HG02678 (cell line): ENCODE measurements around the gene CREB5.
"Not testable (repeated sequence)": the region's sequence is repeated elsewhere in the genome, so short reads cannot be mapped to it uniquely, and the experiment has no call there.

Experiments
- ATAC-seq: cut with Tn5 transposase; IDR thresholded peaks from one replicate; pipeline ENCODE4 v1.9.1; 2021; ENCODE audit warnings: mild to moderate bottlenecking, moderate library complexity; ENCODE audit not compliant: unreplicated experiment

The CREB5 gene

DNA sequence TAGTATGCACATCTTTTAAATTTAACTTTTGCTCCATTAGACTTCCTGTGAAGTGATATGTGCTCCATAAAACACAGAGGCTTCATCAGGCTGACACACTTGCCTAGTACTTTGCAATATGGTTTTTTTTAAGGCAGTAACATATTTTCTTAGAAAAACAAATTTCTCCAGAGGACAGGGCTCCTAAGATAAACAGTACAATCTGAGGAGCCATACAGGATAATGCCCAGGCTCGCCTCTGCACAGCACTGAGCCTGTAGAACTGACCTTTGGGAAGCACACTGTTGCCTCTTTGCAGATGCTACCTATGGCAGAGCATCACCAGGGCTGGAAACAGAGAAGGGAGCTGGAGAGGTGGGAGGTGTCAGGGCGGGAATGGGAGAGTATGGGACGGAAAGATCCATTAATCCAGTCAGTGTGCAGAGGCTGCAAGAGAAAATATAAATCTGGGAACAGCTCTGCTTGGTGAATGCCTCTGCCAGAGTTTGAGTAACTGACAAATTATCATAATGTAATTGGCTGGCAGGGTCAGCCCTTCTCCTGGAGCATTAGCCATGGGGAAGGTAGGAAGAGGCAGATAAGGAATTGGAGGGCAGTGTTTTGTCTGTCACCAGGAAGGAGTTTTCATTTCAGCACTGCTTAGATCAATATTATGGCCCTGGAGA, 132.3 kb downstream of the CREB5 start:
- no peak for ATAC-seq

DNA sequence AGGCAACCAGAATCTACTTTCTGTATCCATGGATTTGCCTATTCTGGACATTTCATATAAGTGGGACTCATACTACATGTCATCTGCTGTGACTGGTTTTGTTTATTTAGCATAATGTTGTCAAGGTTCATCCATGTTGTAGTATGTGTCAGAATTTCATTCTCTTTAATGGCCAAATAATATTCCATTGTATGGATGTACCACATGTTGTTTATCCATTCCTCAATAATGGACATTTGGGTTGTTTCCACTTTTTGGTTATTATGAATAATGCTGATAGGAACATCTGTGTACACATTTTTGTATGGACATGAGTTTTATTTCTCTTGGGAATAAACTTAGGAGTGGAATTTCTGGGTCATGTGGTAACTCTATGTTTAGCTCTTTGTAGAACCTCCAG, 133.7 kb downstream of the CREB5 start:
- ATAC-seq: no peak

DNA sequence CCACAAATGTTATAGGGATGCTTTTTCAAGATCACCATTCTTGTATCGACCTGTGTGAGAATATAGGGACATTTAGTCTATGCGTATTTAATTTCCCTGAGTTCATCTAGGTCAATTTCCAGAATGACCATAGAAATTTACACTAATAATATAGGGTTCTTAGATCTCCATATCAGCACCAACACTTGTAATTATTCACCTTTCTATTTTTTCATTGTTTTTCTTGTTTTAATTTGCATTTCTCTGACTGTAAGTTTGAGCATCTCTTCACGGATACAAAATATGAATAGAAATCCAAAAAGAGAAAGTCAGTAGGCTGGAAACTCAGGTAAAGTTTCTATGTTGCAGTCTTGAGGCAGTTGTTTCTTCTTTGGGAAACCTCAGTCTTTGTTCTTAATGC, 134.8 kb downstream of the CREB5 start:
- no peak for ATAC-seq

DNA sequence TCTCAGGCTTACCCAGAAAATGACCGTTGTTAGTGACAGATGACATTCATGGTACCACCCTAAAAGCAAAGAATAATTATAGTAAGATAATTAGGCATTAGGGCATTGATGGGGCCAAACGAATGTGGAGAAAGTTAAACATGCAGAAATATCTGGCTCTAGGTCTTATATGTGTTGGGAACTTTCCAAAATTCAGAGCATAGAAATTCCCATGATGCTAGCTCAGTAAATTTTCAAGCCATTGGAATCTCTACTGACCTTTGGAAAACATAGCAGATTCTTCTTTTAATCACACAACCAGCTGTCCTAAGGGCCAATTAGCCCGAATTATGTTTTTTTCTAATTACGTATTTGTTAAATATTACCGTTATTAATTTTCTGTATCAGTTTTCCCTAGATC, 136.1 kb downstream of the CREB5 start:
- no peak for ATAC-seq

DNA sequence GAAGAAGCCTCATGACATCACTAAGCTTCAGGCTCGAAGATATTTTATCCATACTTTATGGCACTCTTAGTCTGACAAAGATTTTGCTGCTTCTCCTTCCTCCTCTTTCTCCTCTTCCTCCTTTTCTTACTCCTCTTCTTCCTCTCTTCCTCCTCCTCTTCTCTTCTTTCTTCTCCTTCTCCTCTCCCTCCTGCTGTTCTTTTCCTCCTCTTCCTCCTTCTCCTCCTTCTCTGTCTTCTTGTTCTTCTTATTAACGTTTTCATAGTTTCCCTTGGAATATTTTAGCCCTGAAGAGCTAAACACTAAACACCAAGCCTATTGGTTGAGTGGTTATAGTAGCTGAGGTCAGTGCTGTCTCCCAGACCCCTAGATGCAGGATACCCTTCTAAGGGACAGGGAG, 137.7 kb downstream of the CREB5 start:
- ATAC-seq: no peak

DNA sequence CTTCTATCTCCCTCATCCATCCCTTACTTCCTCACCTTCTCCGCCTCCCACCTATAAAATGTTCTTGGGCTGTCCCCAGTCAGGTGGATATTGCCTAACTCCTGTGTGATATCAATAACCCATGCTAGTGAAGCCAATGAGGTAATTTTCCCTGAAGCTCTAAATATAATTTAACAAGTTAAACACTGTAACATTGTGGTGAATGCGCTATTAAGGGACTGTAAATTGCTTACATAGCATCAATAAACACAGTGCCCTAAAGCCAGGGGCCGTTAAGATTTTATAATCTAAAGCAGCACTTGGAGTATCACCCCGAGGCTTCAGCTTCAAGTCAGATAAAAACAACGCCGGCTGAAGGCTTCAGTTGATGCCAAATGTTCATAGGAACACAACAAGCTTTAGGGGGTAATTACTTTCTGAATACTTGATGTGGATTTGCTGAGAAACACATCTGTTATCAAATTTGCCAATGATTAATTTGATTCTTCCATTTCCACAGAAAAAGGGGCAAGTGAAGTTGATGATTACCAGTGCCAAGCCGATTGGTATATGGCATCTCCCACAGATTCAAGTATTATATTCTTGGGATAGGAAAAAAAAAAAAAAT, 138.4 kb downstream of the CREB5 start:
- ATAC-seq: no peak

DNA sequence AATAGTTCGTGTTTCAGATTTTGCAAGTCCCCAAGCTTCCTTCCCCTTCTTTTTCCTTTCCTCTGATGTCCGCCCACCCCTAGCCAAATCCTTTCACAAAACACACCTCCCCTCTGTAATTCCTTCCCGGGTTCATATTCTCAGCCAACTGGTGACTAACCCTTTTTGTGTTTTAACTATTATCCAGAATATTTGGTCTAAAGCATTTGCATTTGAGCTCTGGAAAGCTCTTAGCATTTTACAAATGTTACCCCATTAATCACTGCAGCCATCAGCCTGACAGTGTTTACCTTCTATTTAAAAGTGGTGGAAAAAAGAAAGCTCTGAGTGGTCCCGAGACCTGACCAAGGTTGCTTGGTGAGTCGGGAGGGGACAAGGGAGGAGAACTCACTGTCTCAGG, 139.0 kb downstream of the CREB5 start:
- ATAC-seq: no peak

DNA sequence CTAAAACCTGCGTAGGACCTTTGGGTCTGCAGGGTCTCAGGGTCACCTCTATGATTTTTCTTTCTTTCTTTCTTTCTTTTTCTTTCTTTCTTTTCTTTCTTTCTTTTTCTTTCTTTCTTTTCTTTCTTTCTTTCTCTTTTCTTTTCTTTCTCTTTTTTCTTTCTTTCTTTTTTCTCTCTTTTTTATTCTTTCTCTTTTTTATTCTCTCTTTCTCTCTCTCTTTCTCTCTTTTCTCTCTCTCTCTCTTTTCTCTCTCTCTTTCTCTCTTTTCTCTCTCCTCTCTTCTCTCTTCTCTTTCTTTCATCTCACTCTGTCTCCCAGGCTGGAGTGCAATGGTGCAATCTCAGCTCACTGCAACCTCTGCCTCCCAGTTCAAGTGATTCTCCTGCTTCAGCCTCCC, 139.4 kb downstream of the CREB5 start:
- ATAC-seq: not testable (repeated sequence)

DNA sequence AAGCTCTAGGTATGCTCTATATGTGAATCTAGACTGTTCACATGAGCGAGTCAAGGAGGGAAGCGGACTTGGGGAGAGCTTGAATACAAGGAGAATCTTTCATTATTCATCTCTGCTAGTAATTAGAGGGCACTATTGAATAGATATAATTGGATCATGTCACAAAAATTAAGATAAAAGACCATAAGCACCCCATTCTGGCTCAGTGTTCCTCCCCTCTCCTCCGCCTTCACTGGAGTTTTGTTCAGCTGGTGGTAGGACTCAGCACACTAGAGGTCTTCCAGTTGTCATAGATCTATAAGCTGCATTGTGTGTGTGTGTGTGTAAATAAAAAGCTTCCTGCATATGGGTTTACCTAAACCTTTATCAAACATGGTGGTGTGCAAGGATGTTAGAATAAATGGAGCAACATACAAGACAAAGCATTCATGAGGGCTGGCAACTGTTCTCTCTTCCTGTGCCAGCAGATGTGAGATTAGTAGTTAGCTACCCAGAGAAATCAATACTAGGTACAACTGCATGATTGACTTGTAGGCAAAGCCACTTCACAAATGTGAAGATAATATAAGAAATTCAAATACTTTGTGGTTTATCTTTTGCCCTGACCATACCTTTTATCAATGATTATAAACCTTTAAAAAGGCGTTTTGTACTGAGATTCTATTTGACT, 142.6 kb downstream of the CREB5 start:
- no peak for ATAC-seq

DNA sequence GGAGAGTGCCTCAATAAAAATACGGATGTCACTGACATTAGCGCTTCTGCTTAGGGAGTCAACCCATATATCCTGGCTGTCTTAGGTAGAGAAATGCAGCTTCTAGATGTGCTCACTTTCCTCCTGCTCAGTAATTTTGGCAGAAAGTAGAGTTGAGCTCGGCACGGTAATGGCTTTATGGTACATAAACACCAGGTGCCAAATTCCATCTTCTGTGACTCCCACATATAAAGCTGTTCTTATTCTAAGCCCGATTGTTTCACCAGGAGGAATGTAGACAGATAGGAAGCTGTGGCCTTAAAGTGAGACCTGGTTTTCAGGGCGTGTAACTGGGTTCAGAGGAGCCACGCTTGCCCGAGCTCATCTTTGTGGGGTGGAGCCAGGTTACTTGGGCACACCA, 143.7 kb downstream of the CREB5 start:
- no peak for ATAC-seq

DNA sequence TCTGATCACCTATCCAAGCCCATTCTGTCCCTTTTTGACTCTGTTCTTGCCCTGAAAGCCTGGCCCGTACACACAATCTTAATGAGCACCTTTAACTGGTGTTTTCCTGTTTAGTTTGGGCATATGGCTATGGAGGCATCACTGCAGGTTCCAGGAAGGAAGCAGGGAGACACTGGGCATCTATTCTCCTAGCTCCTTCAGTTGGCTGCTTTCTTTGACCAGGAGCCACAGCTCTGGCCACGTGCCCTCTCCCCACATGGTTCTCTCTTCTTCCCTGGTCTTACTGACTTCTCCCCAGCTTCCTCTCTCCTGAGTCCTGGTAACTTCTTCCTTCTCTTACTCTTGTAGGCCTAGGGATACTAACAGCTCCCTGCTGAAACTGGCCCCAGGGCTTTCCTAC, 144.4 kb downstream of the CREB5 start:
- no peak for ATAC-seq

DNA sequence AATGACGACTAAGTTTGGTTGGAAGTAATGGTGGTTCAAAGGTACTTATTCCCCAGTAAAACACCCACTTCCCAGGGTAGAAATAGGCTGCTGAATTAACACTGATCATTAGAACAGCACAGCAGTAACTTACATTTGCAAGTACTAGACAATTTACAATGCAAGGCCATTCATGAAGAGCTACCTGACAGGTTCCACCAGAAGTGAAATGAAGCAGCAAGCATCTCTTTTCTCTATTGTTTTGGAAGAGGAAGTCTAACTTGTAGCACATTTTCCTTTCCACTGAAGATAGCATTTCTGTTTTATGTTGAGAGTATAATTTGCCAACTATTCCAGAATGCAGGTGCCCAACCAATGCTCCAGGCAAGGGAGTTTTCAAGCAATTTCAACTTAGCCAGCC, 145.9 kb downstream of the CREB5 start:
- ATAC-seq: no peak

DNA sequence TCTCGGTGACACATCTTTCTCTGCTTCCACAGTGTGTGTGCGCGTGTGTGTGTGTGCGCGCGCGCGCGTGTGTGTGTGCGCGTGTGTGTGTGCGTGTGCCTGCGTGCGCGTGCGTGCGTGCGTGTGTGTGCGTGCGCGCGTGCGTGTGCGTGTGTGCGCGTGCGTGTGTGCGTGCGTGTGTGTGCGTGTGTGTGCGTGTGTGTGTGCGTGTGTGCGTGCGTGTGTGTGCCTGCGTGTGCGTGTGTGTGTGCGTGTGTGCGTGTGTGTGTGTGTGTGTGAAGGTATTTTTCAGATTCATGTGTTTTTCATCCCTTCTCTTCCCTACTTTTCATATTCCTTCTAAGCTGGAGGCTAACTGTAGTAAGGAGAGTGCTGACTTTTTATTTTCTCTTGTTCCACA, 148.4 kb downstream of the CREB5 start:
- no peak for ATAC-seq

DNA sequence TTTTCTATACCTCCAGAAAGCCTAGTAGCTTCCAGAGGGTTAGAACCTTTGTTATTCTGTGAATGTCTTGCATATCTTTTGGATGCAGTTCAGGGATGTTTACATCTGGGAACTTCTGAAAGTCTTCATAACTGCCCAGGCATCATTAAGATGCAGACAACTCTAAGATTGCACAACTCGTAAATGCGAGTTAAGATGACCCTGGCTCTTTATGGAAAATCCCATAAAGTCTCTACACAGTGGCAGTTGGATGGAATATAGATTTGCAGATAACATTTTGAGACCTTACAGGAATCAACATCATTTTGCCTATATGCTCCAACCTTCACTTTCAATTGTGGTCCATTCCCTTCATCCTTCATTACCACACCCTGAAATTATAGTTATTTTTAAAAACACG, 151.7 kb downstream of the CREB5 start:
- ATAC-seq: no peak

DNA sequence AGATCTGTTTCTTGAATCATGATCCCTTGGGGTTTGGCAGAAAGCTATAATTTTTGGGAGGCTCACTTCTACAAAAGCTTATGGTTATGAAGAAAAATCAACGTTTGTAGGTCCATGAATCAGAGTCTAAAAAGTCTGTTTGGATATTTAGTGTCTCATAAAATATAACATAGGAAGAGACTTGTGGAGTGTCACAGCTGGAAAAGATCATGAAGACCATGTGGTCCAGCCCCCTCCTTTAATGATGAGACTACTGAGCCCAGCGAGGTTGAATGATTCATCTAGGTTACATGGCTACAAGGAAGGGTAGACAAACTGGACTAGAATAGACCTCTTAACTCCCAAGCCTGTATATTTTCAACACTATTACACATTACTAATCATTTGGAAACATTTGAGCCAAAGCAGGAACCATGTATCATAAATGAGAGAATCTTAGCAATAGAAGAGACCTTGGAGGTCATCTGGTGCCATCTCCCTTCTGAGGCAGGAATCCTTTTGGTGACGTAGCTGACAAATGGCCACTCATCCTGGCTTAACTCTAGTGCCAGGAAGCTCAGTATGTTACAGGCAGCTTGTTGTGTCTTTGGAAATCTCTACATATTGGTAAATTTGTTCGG, 152.5 kb downstream of the CREB5 start:
- no peak for ATAC-seq

DNA sequence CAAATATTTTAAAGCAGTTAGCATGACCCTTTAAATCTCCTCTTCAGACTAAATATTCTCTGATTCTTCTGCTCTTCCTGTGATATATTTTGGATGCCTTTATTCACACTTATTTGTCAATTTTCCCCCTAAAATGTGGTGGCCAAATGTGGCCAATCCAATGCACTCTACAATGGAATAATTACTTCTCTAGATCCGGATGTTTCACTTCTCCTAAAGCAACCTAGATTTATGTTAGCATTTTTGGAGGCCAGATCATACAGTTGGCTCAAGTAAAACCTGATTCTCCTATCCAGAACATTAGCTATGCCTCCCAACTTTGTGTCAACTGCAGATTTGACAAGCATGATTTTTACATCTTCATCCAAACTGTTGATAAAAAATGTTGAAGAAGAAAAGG, 153.7 kb downstream of the CREB5 start:
- no peak for ATAC-seq

DNA sequence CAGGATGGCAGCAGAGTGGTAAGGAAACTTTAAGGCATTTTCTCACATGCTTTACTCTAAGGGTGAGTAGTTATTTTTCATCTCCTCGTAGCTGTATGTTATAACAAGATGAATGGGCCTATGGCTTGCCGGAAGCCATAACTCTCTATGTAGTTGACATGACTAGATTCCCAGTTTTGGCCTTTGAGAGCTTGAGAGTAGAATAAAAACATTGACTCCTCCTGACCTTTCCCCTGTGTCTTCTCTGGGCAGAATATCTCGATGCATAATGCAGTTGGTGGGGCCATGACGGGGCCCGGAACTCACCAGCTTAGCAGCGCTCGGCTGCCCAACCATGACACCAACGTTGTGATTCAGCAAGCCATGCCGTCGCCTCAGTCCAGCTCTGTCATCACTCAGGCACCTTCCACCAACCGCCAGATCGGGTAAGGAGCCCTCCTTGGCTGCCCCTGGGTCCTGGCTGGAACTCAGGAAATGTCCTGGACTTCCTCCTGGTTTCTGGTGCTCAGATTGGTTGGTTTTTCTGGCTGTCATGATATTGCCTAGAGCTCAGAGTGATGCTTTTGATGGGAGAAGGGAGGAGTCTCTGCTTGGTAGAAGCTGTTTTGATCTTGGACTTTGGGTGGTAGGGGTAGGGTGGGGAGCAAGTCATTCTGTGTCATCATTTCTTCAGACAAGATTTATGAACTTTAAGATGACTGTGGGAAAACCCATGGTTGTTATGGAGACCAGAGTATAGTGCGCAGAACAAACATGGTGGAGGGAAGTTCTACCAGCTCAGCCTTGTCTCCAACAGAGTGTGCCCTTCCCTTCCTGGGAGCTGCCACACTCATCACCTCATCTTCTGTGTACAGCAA, 158.0 kb downstream of the CREB5 start:
- ATAC-seq: peak; percentile 71

DNA sequence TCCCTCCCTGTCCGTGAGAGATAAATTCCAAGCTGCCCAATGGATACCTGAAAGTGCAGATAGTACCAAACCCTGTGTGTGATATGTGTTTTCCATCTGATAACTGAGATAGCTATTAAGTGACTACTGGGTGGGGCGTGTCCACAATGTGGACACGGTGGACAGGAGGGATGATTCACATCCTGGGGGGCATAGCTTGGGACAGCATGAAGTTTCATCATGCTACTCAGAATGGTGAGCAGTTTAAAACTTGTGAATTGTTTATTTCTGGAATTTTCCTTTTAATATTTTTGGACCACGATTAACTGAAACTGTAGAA, 158.6 kb downstream of the CREB5 start:
- no peak for ATAC-seq

DNA sequence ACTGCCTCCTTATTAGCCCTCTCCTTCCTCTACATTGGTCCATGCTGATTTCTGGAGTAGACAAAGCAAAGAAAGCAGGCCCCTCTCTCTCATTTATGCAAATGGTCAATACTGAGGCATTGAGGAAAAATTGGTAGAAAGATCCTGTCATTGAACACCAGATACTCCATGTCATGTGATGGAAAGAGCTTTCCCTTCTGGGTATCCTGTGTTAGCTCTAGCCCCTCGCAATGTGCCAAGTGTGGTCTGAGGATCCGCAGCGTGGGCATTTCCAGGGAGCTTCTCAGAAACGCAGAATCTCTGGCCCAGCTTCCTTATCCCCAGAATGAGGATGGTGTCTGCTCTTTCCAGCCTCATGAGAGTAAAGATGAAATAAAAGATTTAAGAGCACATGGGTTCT, 159.1 kb downstream of the CREB5 start:
- no peak for ATAC-seq

DNA sequence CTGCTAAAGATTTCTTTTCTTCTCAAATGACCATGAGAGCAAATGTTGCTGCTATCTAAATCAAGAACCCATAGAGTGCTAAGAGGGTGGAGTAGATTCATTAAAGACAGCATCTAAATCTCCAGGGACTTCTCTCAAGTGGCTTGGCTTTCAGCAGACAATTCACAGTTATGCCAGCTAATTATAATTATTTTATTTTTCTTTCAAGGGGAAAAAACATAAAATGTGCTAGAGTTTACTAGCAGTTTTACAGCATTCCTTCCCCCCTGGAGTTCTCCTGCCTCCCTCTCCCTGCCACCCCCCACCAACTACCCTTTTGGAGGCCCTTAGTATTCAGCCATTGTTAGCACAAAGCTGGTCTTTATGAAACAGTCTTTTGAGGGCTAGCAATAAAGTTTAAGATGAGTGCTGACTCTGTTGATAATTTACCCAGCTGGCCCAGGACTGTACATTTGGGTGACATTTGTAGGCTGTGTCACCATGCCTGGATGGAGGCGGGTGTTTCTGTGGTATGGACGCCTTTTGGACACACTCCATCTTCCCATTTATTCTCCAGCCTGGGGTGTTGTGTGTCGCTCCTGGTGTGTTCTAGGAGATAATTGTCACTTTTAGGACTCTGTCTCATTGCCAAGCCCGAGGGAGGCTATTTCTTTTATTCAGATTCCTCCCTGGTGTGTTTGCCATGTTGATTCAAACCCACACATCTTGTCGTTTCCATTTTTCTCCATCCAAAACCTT, 160.2 kb downstream of the CREB5 start:
- no peak for ATAC-seq
